GM19395 (cell line): ENCODE data around the gene GRK4.
"Not testable (repeated sequence)": the region's sequence is repeated elsewhere in the genome, so short reads cannot be mapped to it uniquely, and the experiment has no call there.

ENCODE experiments used
- ATAC-seq: cut with Tn5 transposase; IDR thresholded peaks from one replicate; pipeline ENCODE4 v1.9.1; 2021; ENCODE audit warnings: mild to moderate bottlenecking, moderate library complexity; ENCODE audit not compliant: unreplicated experiment

The GRK4 gene

GRCh38 chr4:2963175-2963965, at the start of gene GRK4, which contains the start of gene NOP14:
Gene GRK4, plus strand, starts transcription at chr4:2963571. Its CDS starts 500 bp downstream, at chr4:2964071.
Gene NOP14, minus strand, starts transcription at chr4:2963406. Its CDS starts 87 bp downstream, at chr4:2963319.
- peak; percentile 83 for ATAC-seq

GRCh38 chr4:2914256-2915126, 48.9 kb upstream of the GRK4 start:
- no peak for ATAC-seq

- ATAC-seq: no peak
These were observed 47.6 kb upstream of the GRK4 start for GRCh38 chr4:2915789-2916188.

- ATAC-seq: not testable (repeated sequence)
These were observed 46.7 kb upstream of the GRK4 start for GRCh38 chr4:2916696-2917095.

- not testable (repeated sequence) for ATAC-seq
These were observed 45.1 kb upstream of the GRK4 start for GRCh38 chr4:2918300-2918699.

GRCh38 chr4:2918714-2919113, 44.7 kb upstream of the GRK4 start:
- ATAC-seq: not testable (repeated sequence)

GRCh38 chr4:2922453-2923101, 40.8 kb upstream of the GRK4 start:
- not testable (repeated sequence) for ATAC-seq

GRCh38 chr4:2923141-2923551, 40.2 kb upstream of the GRK4 start:
- ATAC-seq: no peak

- no peak for ATAC-seq
These were observed 39.6 kb upstream of the GRK4 start for GRCh38 chr4:2923668-2924173.

GRCh38 chr4:2924286-2924685, 39.1 kb upstream of the GRK4 start:
- ATAC-seq: no peak

- ATAC-seq: no peak
These were observed 38.5 kb upstream of the GRK4 start for GRCh38 chr4:2924765-2925301.

- ATAC-seq: no peak
These were observed 37.9 kb upstream of the GRK4 start for GRCh38 chr4:2925496-2925895.

- no peak for ATAC-seq
These were observed 37.2 kb upstream of the GRK4 start for GRCh38 chr4:2925931-2926860.

GRCh38 chr4:2927016-2927695, 36.2 kb upstream of the GRK4 start:
- ATAC-seq: no peak

GRCh38 chr4:2927696-2928075, 35.7 kb upstream of the GRK4 start:
- no peak for ATAC-seq

- ATAC-seq: no peak
These were observed 34.9 kb upstream of the GRK4 start for GRCh38 chr4:2928242-2929176.

- no peak for ATAC-seq
These were observed 33.9 kb upstream of the GRK4 start for GRCh38 chr4:2929469-2929868.

- no peak for ATAC-seq
These were observed 33.1 kb upstream of the GRK4 start for GRCh38 chr4:2930135-2930757.
